H1 (cell line): Measurements from ENCODE around the gene PCDHB6. TPM values are rescaled to one million over a fixed set of nuclear protein-coding genes. Genes with fewer than 3 reads are reported as not detected.
A peak's percentile ranks its signal among the peaks of the same experiment; 100 is the strongest.

Experiments used
- CTCF ChIA-PET: fragments of 300-600 bp; sonication (Branson Sonifier 250); formaldehyde crosslinking; loops from one replicate; lab custom pipeline; 2021; ENCODE audit not compliant: partially characterized antibody; lab: Charles Lee
- POLR2A ChIA-PET: fragments of 300-600 bp; sonication (Branson Sonifier 250); formaldehyde crosslinking; loops from one replicate; lab custom pipeline; 2021; ENCODE audit warnings: inconsistent platforms; ENCODE audit not compliant: partially characterized antibody; lab: Charles Lee
- DNase-seq, 2 experiments: peaks; one replicate each; pipeline versions ENCODE4 v3.0.0 to v3.0.0-alpha.2; 2010 to 2022; ENCODE audit warnings: low spot score in 2 of 2, low read depth in 1 of 2, mixed read lengths in 1 of 2
- FAIRE-seq: peaks from 2 replicates; lab custom pipeline; 2011; peaks lifted over from hg19 to GRCh38; lab: Jason Lieb, UNC
- H2AFZ ChIP-seq: 2 replicates; pipeline ENCODE4 v1.8.1; 2012; ENCODE audit warnings: low read length, inconsistent platforms
- H2AK5ac ChIP-seq: 2 replicates; pipeline ENCODE4 v1.6.1; 2013; ENCODE audit warnings: low read depth, low read length
- H2BK120ac ChIP-seq: replicated peaks from 2 replicates; pipeline ENCODE3; 2013; ENCODE audit warnings: low read depth, low read length, inconsistent platforms
- H2BK12ac ChIP-seq: 2 replicates; pipeline ENCODE4 v1.6.1; 2013; ENCODE audit warnings: low read depth, low read length
- H2BK15ac ChIP-seq: 2 replicates; pipeline ENCODE4 v1.6.1; 2013; ENCODE audit warnings: low read length
- H2BK20ac ChIP-seq: 2 replicates; pipeline ENCODE4 v1.6.1; 2013; ENCODE audit warnings: low read length
- H2BK5ac ChIP-seq: 2 replicates; pipeline ENCODE4 v1.6.1; 2013; ENCODE audit warnings: low read depth, low read length
- H3K14ac ChIP-seq: 2 replicates; pipeline ENCODE4 v1.6.1; 2013; ENCODE audit warnings: inconsistent platforms; ENCODE audit not compliant: insufficient read length
- H3K18ac ChIP-seq: 2 replicates; pipeline ENCODE4 v1.6.1; 2013; ENCODE audit warnings: low read length; ENCODE audit errors: extremely low read depth
- H3K23ac ChIP-seq: 2 replicates; pipeline ENCODE4 v1.6.1; 2013; ENCODE audit warnings: inconsistent platforms; ENCODE audit not compliant: insufficient read length
- H3K23me2 ChIP-seq: 2 replicates; pipeline ENCODE4 v1.6.1; 2013; ENCODE audit warnings: low read depth, low read length
- H3K27ac ChIP-seq: 2 replicates; pipeline ENCODE4 v1.6.1; 2011; ENCODE audit warnings: low read depth, low read length, inconsistent platforms
- H3K27me3 ChIP-seq, 4 experiments: replicated peaks in 1 of 4; 1 replicate in 1 of 4; 2 replicates in 3 of 4; pipeline versions ENCODE4 v1.6.1 to v1.8.1; 2011 to 2013; ENCODE audit warnings: low read length in 3 of 4, mild to moderate bottlenecking in 3 of 4, inconsistent platforms in 2 of 4, mixed read lengths in 2 of 4, moderate library complexity in 1 of 4; ENCODE audit not compliant: control insufficient read depth in 3 of 4, insufficient read depth in 3 of 4; ENCODE audit errors: extremely low read depth in 1 of 4
- H3K36me3 ChIP-seq, 4 experiments: 2 replicates each; pipeline versions ENCODE4 v1.6.1 to v1.8.1; 2011 to 2013; ENCODE audit warnings: mild to moderate bottlenecking in 4 of 4, low read length in 3 of 4, moderate library complexity in 2 of 4, control low read depth in 1 of 4, inconsistent platforms in 1 of 4; ENCODE audit not compliant: insufficient read depth in 4 of 4, control insufficient read depth in 2 of 4
- H3K4ac ChIP-seq: replicated peaks from 2 replicates; pipeline ENCODE3; 2013; ENCODE audit warnings: low read length, low read depth, mixed read lengths, inconsistent platforms; ENCODE audit not compliant: insufficient read length
- H3K4me1 ChIP-seq, 4 experiments: replicated peaks in 1 of 4; 1 replicate in 1 of 4; 2 replicates in 3 of 4; pipeline versions ENCODE4 v1.6.1 to v1.8.1; 2011 to 2013; ENCODE audit warnings: low read length in 3 of 4, inconsistent platforms in 2 of 4, mixed read lengths in 1 of 4; ENCODE audit not compliant: insufficient read depth in 4 of 4, control insufficient read depth in 3 of 4
- H3K4me2 ChIP-seq, 2 experiments: 2 replicates each; pipeline versions ENCODE4 v1.6.1 to v1.8.1; 2011 to 2013; ENCODE audit warnings: low read depth in 2 of 2, low read length in 2 of 2, control low read depth in 1 of 2, inconsistent platforms in 1 of 2, mild to moderate bottlenecking in 1 of 2; ENCODE audit not compliant: insufficient read depth in 1 of 2
- H3K4me3 ChIP-seq, 4 experiments: fragments of 200-600, 300-600 bp in 1 of 4; sonication (generic), shearing (Covaris generic), sonication (Bioruptor Twin) in 1 of 4; 2 replicates each; pipeline versions ENCODE4 v1.5.1 to v1.8.1; 2011 to 2016; ENCODE audit warnings: low read length in 4 of 4, low read depth in 3 of 4, control low read depth in 2 of 4, inconsistent platforms in 2 of 4, mild to moderate bottlenecking in 2 of 4, mixed read lengths in 1 of 4, moderate library complexity in 1 of 4; ENCODE audit not compliant: insufficient read depth in 2 of 4; ENCODE audit errors: extremely low read depth in 1 of 4
- H3K56ac ChIP-seq: replicated peaks from 2 replicates; pipeline ENCODE3; 2013; ENCODE audit warnings: low read depth, mild to moderate bottlenecking, mixed read lengths, low read length, inconsistent platforms; ENCODE audit not compliant: insufficient read length
- H3K79me1 ChIP-seq: 2 replicates; pipeline ENCODE4 v1.6.1; 2013; ENCODE audit warnings: low read depth, low read length, control low read depth
- H3K79me2 ChIP-seq, 2 experiments: 2 replicates each; pipeline versions ENCODE4 v1.6.1 to v1.8.1; 2012 to 2013; ENCODE audit warnings: low read length in 2 of 2, mild to moderate bottlenecking in 2 of 2, inconsistent platforms in 1 of 2; ENCODE audit not compliant: insufficient read depth in 2 of 2, control insufficient read depth in 1 of 2
- H3K9ac ChIP-seq, 4 experiments: replicated peaks in 1 of 4; 1 replicate in 1 of 4; 2 replicates in 3 of 4; pipeline versions ENCODE4 v1.6.1 to v1.8.1; 2011 to 2013; ENCODE audit warnings: low read depth in 3 of 4, low read length in 3 of 4, control low read depth in 2 of 4, mild to moderate bottlenecking in 2 of 4, moderate library complexity in 2 of 4, inconsistent platforms in 1 of 4; ENCODE audit errors: extremely low read depth in 1 of 4
- H3K9me3 ChIP-seq, 2 experiments: 2 replicates each; pipeline versions ENCODE4 v1.6.1 to v1.8.1; 2012 to 2013; ENCODE audit warnings: mild to moderate bottlenecking in 2 of 2, moderate library complexity in 2 of 2, control low read depth in 1 of 2, inconsistent platforms in 1 of 2, low read depth in 1 of 2, low read length in 1 of 2, mixed read lengths in 1 of 2; ENCODE audit not compliant: insufficient read depth in 2 of 2
- H4K20me1 ChIP-seq, 2 experiments: replicated peaks in 1 of 2; 2 replicates each; pipeline versions ENCODE3 to v1.8.1; 2011 to 2013; ENCODE audit warnings: inconsistent platforms in 2 of 2, low read length in 2 of 2, mild to moderate bottlenecking in 1 of 2; ENCODE audit not compliant: insufficient read depth in 2 of 2, control insufficient read depth in 1 of 2
- H4K5ac ChIP-seq: 2 replicates; pipeline ENCODE4 v1.6.1; 2013; ENCODE audit warnings: low read length, low read depth, mixed read lengths, inconsistent platforms; ENCODE audit not compliant: insufficient read length
- H4K8ac ChIP-seq: 2 replicates; pipeline ENCODE4 v1.8.0; 2013; ENCODE audit warnings: mild to moderate bottlenecking, moderate library complexity, low read length, inconsistent platforms; ENCODE audit not compliant: insufficient read depth; ENCODE audit errors: extremely low read depth
- H4K91ac ChIP-seq: replicated peaks from 2 replicates; pipeline ENCODE3; 2013; ENCODE audit warnings: low read length, mixed read lengths, inconsistent platforms; ENCODE audit not compliant: insufficient read length
- RAD21 ChIP-seq, 2 experiments: IDR thresholded peaks in 1 of 2; conservative IDR thresholded peaks in 1 of 2; 2 replicates each; pipeline ENCODE4 v1.6.1; 2011; ENCODE audit warnings: low read depth in 2 of 2, low read length in 2 of 2, improper control_type of control experiment in 1 of 2, inconsistent platforms in 1 of 2, mild to moderate bottlenecking in 1 of 2, moderate library complexity in 1 of 2
- TAF1 ChIP-seq: IDR thresholded peaks from 2 replicates; pipeline ENCODE4 v1.6.1; 2011; ENCODE audit warnings: mild to moderate bottlenecking, low read depth, low read length
- YY1 ChIP-seq: IDR thresholded peaks from 2 replicates; pipeline ENCODE4 v1.6.1; 2011; ENCODE audit warnings: low read depth, mild to moderate bottlenecking, low read length
- WGBS, 2 experiments: shearing (Covaris generic) in 1 of 2; methylation state at CpG; one replicate each; pipeline versions ENCODE4 v1.1.6 to v1.1.7; 2013 to 2015; ENCODE audit warnings: low lambda C conversion rate in 2 of 2, mixed read lengths in 2 of 2, inconsistent platforms in 1 of 2, low coverage in 1 of 2, missing lambda C conversion rate in 1 of 2; ENCODE audit not compliant: insufficient replicate concordance in 2 of 2, insufficient coverage in 1 of 2, insufficient read length in 1 of 2; ENCODE audit errors: extremely low coverage in 1 of 2, missing lambda C conversion rate in 1 of 2; 5-methylcytosine and 5-hydroxymethylcytosine counted together
- polyA plus RNA-seq, 7 experiments: library from polyadenylated mRNA; depleted of rRNA in 3 of 7; stranded (reverse) in 5 of 7; unstranded in 2 of 7; fragments of >200 nt in 5 of 7; fragments of 200-250 nt in 2 of 7; gene quantifications; 1 replicate in 5 of 7; 2 replicates in 1 of 7; 4 replicates in 1 of 7; pipeline versions ENCODE4 v1.2.1 to v1.2.3, GENCODE V29; 2011 to 2013; ENCODE audit warnings: missing spikeins in 2 of 7, mixed read lengths in 2 of 7
- total RNA-seq: library from RNA; stranded (reverse); fragmentation: NEBNext Ultra II Directional; extraction: Animal tissue kit (Norgen Biotek cat#: 25700); gene quantifications from 2 replicates; pipeline ENCODE4 v1.2.1, GENCODE V29; 2021
- TF ChIP-seq, protein P1 (sequence below), 3 experiments: IDR thresholded peaks; 1 replicate in 2 of 3; 2 replicates in 1 of 3; pipeline versions ENCODE4 v1.5.1 to v1.6.1; 2011; ENCODE audit warnings: low read length in 3 of 3, mild to moderate bottlenecking in 3 of 3, inconsistent platforms in 2 of 3, low read depth in 1 of 3, moderate library complexity in 1 of 3; ENCODE audit not compliant: insufficient read depth in 1 of 3; ENCODE audit errors: control extremely low read depth in 1 of 3

The PCDHB6 gene
- total and polyA plus RNA-seq, 2 of the 8 experiments (the other 6 are each of a cell fraction or from before 2014, with no cell fraction given), result 0.28 to 0.29 TPM

DNA sequence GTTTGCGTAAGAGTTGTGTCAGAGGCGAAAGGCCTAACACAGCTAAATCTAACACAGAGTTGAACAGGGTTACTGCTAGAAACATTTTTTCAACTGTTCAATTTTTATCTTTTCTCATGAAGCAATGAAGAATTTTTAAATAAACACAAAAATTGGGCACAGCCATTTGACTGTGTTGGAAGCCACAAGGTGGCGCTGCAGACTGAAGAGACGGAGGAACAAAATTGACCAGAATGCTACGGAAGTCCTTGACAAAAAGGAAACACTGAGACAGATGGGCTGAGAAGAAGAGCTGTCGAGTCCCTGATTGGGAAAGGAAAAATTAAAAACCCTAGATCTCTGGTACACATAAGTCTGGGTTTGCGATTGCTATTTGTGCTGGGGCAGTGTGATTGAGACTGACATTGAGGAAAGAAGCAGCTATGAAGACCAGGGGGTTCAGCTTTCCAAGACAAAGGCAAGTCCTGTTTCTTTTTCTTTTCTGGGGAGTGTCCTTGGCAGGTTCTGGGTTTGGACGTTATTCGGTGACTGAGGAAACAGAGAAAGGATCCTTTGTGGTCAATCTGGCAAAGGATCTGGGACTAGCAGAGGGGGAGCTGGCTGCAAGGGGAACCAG lies 37.1 kb downstream of the PCDHB6 start, which contains the start of gene PCDHB9:
Gene PCDHB9 (plus strand): TSS at position 265 of the 616 bp plus-strand sequence. CDS start 158 bp downstream, at position 423.
- no peak within 1 kb of the TSS for H4K8ac ChIP-seq
- TF ChIP-seq YY1, result peak; percentile 43; the same call in 1 of the 2 replicates
- no peak for TF ChIP-seq TAF1
- TF ChIP-seq RAD21 (IDR thresholded peaks at IDR 0.05 in 1 of 2, conservative IDR thresholded peaks at IDR 0.05 in 1 of 2; ENCODE audit: low read depth in 2 of 2, low read length in 2 of 2), result peak; percentile 52 to 61
- TF ChIP-seq, protein P1, sequence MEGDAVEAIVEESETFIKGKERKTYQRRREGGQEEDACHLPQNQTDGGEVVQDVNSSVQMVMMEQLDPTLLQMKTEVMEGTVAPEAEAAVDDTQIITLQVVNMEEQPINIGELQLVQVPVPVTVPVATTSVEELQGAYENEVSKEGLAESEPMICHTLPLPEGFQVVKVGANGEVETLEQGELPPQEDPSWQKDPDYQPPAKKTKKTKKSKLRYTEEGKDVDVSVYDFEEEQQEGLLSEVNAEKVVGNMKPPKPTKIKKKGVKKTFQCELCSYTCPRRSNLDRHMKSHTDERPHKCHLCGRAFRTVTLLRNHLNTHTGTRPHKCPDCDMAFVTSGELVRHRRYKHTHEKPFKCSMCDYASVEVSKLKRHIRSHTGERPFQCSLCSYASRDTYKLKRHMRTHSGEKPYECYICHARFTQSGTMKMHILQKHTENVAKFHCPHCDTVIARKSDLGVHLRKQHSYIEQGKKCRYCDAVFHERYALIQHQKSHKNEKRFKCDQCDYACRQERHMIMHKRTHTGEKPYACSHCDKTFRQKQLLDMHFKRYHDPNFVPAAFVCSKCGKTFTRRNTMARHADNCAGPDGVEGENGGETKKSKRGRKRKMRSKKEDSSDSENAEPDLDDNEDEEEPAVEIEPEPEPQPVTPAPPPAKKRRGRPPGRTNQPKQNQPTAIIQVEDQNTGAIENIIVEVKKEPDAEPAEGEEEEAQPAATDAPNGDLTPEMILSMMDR (IDR thresholded peaks at IDR 0.05; ENCODE audit: control extremely low read depth in 1 of 3, insufficient read depth in 1 of 3, low read depth in 1 of 3, low read length in 3 of 3), result peak; percentile 53 to 83 (median 81)
- TF ChIP-seq, all 59 proteins: peak for 3
- FAIRE-seq, result peak; percentile 90
- no peak within 1 kb of the TSS for H2BK20ac ChIP-seq
- no peaks in the 10 kb centered on the region for H3K27me3 ChIP-seq
- ChIA-PET POLR2A (interaction anchor here (0.7 kb wide), 1 partner anchor 8 kb away, joined by 3 read pairs; no protein-coding TSS in a partner anchor), CTCF (interaction anchor here (0.6 to 3.8 kb wide), 63 partner anchors 8 to 380 kb away, joined by 3 to 39 read pairs (median 4); partner anchors contain the start of genes PCDHB11, PCDHB12, PCDHB14 and PCDHB15)
- peaks cover 0 to 3% of the 10 kb centered on the region in 2 experiments; a peak in 1 of 4 replicates for H3K9me3 ChIP-seq
- no peak within 1 kb of the TSS for H3K27ac ChIP-seq
- H2BK120ac ChIP-seq, result no peak within 1 kb of the TSS
- no peaks in the 10 kb centered on the region for H3K23me2 ChIP-seq
- H3K4me2 ChIP-seq, result peak within 1 kb of the TSS in 1 of 2 experiments; percentile 30; a peak in 2 of 4 replicates
- no peak within 1 kb of the TSS for H3K14ac ChIP-seq
- no peak within 1 kb of the TSS for H2AK5ac ChIP-seq
- no peaks in the 10 kb centered on the region for H3K36me3 ChIP-seq
- peak in 1 of 2 experiments; percentile 80 for DNase-seq
- H4K5ac ChIP-seq, result no peak within 1 kb of the TSS
- no peak within 1 kb of the TSS for H2BK15ac ChIP-seq
- no peak within 1 kb of the TSS for H3K18ac ChIP-seq
- H4K20me1 ChIP-seq, result no peaks in the 10 kb centered on the region
- 0 out of 7 replicates have a peak, but pooled peaks cover 0 to 2% (median 0%) of the 10 kb centered on the region in 4 experiments for H3K4me1 ChIP-seq
- no peak within 1 kb of the TSS for H3K56ac ChIP-seq
- H3K79me1 ChIP-seq, result no peaks in the 10 kb centered on the region
- WGBS, 2 experiments, result 37% methylated on average over 7 of the region's 9 CpGs; no CpG with 5 or more reads in 1 of the 2 experiments
- no peak within 1 kb of the TSS for H3K23ac ChIP-seq
- H4K91ac ChIP-seq, result no peak within 1 kb of the TSS
- no peak within 1 kb of the TSS for H2BK5ac ChIP-seq
- H3K9ac ChIP-seq, result peak within 1 kb of the TSS in 1 of 4 experiments; percentile 45; a peak in 1 of 7 replicates
- H3K4me3 ChIP-seq, result peak within 1 kb of the TSS in 2 of 4 experiments; percentile 11 to 27; a peak in 1 of 8 replicates
- peak within 1 kb of the TSS; percentile 98 for H2AFZ ChIP-seq
- no peak within 1 kb of the TSS for H3K4ac ChIP-seq
- no peaks in the 10 kb centered on the region for H3K79me2 ChIP-seq
- no peak within 1 kb of the TSS for H2BK12ac ChIP-seq
